IPS-20b (cell line): ENCODE data around the gene CRHR2.

Source experiments
- H3K27ac ChIP-seq: one replicate; pipeline ENCODE4 v1.5.1; 2013; ENCODE audit warnings: low read length
- H3K27me3 ChIP-seq: 2 replicates; pipeline ENCODE4 v1.6.1; 2013; ENCODE audit warnings: mild to moderate bottlenecking, low read length, inconsistent platforms; ENCODE audit not compliant: insufficient read depth
- H3K36me3 ChIP-seq: 2 replicates; pipeline ENCODE4 v1.6.1; 2013; ENCODE audit warnings: low read depth, mild to moderate bottlenecking, inconsistent platforms, low read length, moderate library complexity; ENCODE audit not compliant: insufficient read depth
- H3K4me1 ChIP-seq: 2 replicates; pipeline ENCODE4 v1.6.1; 2013; ENCODE audit warnings: mild to moderate bottlenecking, control low read depth, inconsistent platforms, low read length, moderate library complexity; ENCODE audit not compliant: insufficient read depth
- H3K4me3 ChIP-seq: 2 replicates; pipeline ENCODE4 v1.5.1; 2013; ENCODE audit warnings: mild to moderate bottlenecking, low read length, inconsistent platforms
- H3K9ac ChIP-seq: 2 replicates; pipeline ENCODE4 v1.6.1; 2013; ENCODE audit warnings: low read depth, mild to moderate bottlenecking, inconsistent platforms, low read length, moderate library complexity
- H3K9me3 ChIP-seq: 2 replicates; pipeline ENCODE4 v1.6.1; 2013; ENCODE audit warnings: mild to moderate bottlenecking, low read depth, low read length, inconsistent platforms; ENCODE audit not compliant: insufficient read depth

Gene CRHR2

DNA sequence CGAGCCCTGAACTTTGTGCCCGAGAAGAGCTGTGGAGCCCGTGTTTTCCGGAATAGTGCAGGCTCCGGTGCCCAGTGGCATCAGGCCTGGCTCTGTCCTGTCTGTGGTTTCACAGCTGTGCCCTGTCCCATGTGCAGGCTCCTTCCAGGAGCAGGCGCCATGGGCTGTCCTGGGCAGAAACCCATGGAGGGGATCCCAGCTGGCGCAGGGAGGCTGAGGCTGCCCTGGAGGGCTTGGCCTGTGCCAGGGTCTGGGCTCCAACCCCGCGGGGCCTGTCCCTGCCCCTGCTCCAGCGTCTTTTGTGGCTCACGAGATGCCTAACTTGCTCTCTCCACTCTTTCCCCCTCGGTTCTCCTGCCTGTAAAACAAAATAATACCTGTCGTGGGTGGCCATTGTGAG is 23.3 kb upstream of the CRHR2 start:
- no peak overlapping the region for H3K27ac ChIP-seq
- H3K9me3 ChIP-seq: no peaks in the 10 kb centered on the region
- H3K4me3 ChIP-seq: no peak overlapping the region
- peaks cover 12% of the 10 kb centered on the region; the same call in 1 of the 2 replicates for H3K4me1 ChIP-seq
- H3K9ac ChIP-seq: no peak overlapping the region
- H3K27me3 ChIP-seq: no peaks in the 10 kb centered on the region
- H3K36me3 ChIP-seq: no peaks in the 10 kb centered on the region

DNA sequence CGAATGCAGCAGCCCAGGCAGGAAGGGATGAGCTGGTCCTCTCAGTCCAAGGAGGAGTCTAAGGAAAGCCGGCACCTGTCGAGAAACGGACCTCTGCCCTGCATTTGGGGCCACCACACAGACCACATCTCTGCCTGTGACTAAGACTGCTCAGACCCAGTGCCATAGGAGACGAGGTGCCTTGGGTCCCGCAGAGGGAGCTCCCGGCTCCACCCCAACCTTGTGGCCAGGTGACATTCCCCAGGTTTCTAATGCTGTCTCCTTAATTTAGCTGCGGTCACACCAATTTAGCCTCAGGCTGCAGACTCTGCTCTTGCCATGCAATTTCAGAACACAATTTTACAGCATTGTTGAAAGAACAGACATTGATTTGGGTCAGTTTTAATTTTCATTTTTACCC is 22.8 kb upstream of the CRHR2 start:
- Histone ChIP-seq H3K4me1 (peaks cover 16% of the 10 kb centered on the region), H3K9ac (no peak overlapping the region), H3K27me3 (no peaks in the 10 kb centered on the region), H3K4me3 (no peak overlapping the region), H3K9me3 (no peaks in the 10 kb centered on the region), H3K36me3 (no peaks in the 10 kb centered on the region), H3K27ac (no peak overlapping the region)

DNA sequence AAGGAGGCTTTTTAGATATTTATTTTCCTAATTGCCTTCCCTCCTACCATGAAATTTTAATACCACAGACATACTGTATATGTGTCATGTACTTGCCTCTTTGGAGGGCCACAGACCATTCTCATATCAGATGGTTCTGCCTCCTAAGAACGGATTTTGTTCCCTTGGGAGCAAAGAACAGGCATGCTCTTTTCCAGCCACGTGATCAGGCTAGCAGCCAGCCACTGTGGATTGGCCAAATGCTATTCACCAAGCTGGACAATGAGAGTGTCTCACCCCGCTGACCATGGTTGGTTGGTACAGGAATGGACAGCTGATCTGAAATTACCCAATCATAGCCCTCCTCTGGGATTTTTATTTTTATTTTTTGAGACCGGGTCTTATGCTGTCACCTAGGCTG is 21.5 kb upstream of the CRHR2 start:
- Histone ChIP-seq H3K9ac (no peak overlapping the region), H3K4me3 (no peak overlapping the region), H3K27me3 (no peaks in the 10 kb centered on the region), H3K36me3 (no peaks in the 10 kb centered on the region), H3K4me1 (peaks cover 9% of the 10 kb centered on the region), H3K27ac (no peak overlapping the region), H3K9me3 (no peaks in the 10 kb centered on the region)

DNA sequence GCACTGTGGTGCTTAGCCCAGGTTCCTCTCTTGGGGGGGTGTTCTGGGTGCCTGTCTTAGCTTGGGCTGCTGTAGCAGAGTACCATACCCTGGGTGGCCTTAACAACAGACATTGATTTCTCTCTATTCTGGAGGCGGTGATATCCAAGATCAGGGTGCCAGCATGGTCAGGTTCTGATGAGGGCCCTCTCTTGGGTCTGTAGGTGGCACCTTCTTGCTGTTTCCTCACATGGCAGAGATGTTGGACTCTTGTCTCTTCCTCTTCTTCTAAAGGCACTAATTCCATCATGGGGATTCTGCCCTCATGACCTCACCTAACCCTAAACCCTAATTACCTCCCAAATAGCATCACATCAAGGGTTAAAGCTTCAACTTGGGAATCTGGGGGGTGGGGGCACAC is 19.9 kb upstream of the CRHR2 start:
- H3K9me3 ChIP-seq: no peaks in the 10 kb centered on the region
- no peaks in the 10 kb centered on the region for H3K36me3 ChIP-seq
- no peak overlapping the region for H3K9ac ChIP-seq
- H3K27ac ChIP-seq: no peak overlapping the region
- no peaks in the 10 kb centered on the region for H3K27me3 ChIP-seq
- H3K4me1 ChIP-seq: peaks cover 9% of the 10 kb centered on the region
- no peak overlapping the region for H3K4me3 ChIP-seq

DNA sequence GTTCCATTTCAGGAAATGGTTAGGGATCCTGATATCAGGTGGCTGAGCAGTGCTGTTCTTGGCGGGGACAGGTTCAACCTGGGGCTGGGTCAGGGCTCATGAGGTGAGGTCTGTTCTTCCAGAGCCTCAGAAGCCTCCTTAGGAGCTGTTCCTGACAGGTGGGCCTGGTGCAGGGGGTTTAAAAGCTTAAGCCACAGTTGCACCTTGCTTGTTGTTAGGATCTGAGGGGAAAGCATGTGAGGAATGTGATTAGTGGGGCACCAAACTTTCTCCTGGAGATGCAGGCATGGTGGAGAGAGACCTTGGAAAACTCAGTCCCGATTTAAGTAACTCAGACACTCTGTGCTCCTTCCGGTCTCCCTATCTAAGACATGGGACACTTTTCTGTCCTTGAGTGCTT is 18.7 kb upstream of the CRHR2 start:
- Histone ChIP-seq H3K27ac (no peak overlapping the region), H3K4me3 (no peak overlapping the region), H3K9ac (no peak overlapping the region), H3K4me1 (peaks cover 9% of the 10 kb centered on the region), H3K36me3 (no peaks in the 10 kb centered on the region), H3K9me3 (no peaks in the 10 kb centered on the region), H3K27me3 (no peaks in the 10 kb centered on the region)

DNA sequence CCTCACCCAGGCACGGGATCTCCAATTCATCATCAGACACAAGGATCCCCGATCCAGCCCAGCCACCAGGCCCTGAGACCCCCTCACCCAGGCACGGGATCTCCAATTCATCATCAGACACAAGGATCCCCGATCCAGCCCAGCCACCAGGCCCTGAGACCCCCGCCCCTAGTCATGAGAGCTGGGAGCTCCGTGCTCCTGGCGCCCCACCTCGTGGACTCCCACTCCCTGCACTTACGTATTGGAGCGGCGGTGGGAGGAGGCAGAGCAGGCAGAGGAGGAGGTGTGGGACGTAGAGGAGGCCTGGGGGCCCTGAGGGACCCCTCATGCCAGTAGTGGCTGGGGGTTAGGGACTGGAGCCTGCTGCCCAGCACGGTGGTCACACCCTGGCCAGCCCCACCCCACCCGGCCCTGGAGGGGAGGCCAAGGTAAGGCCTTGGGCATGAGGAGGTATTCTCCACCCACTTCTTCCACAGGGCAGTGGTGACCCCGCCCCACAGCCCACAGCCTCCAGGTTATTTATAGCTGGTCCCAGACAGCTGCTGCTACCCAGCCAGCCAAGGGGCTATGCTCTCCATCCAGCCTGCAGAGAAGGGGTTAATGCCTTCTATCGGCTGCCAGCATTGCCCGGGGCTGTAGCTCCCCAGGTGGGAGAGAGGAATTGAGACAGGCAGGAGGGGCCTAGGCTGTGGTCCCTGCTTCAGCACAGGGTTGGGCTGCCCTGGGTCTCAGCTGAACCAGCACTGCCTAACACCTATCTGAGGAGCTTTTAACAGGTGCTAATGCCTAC is 17.6 kb upstream of the CRHR2 start:
- no peak overlapping the region for H3K27ac ChIP-seq

DNA sequence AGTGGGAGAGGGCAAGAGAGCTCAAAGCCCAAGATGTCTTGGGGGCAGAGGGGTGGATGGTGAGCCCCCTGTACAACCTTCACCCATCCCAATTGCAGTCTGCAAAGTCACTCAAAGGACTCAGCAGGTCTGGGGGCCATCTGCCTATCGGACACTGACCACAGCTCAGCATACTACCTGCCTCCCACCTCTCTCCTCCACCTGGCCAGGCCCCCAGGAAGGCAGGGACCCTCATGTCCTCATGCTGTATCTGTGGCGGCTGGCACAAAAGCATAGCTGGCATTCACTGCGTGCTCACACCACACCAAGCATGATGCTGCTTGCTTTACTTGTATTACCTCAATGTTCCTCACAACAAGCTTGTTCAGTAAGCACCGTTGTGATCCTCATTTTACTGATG is 16.2 kb upstream of the CRHR2 start:
- Histone ChIP-seq H3K4me1 (peaks cover 9% of the 10 kb centered on the region), H3K27me3 (no peaks in the 10 kb centered on the region), H3K4me3 (no peak overlapping the region), H3K9me3 (no peaks in the 10 kb centered on the region), H3K9ac (no peak overlapping the region), H3K27ac (no peak overlapping the region), H3K36me3 (no peaks in the 10 kb centered on the region)

More for the DNA sequence above, 17.6 kb upstream of the CRHR2 start:
- Histone ChIP-seq H3K9ac (no peak overlapping the region), H3K36me3 (no peaks in the 10 kb centered on the region), H3K4me3 (no peak overlapping the region), H3K4me1 (peaks cover 9% of the 10 kb centered on the region), H3K9me3 (no peaks in the 10 kb centered on the region), H3K27me3 (no peaks in the 10 kb centered on the region)

DNA sequence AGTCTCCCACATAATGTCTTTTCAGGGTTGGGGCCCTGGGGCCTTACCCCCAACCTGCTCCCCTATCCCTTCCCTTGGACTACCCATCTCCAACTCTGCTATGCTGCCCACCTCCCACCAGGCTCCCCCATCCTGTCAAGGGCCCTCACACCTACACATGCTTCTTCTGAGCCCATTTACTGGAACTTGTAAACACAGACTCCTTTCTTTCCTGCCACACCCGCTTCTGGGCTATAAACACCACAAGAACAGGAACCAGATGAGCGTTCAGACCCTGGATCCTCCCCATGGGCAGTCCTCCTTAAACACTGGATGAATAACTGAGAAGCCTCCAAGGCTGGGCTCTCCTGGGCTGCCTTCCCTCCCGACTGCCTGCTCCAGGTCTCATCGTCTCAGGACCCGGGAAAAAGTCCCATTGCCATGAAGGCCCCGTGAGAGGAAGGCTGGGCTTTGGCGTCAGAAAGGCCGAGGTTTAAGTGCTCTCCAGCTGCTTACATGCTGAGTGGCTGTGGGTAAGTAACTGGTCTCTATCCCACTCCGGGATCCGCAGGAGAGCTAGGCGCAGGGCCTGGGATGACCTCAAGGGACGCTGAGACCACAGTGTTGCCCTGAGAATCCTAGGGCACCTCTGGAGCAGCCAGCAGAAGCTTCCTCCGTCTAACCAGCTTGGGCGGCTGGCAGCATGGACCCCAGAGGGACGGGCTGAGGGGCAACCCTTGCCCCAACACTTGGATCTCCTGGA is 15.6 kb upstream of the CRHR2 start:
- no peak overlapping the region for H3K4me3 ChIP-seq
- no peaks in the 10 kb centered on the region for H3K36me3 ChIP-seq
- no peak overlapping the region for H3K27ac ChIP-seq
- no peak overlapping the region for H3K9ac ChIP-seq
- H3K4me1 ChIP-seq: peaks cover 9% of the 10 kb centered on the region
- no peaks in the 10 kb centered on the region for H3K9me3 ChIP-seq
- H3K27me3 ChIP-seq: no peaks in the 10 kb centered on the region

DNA sequence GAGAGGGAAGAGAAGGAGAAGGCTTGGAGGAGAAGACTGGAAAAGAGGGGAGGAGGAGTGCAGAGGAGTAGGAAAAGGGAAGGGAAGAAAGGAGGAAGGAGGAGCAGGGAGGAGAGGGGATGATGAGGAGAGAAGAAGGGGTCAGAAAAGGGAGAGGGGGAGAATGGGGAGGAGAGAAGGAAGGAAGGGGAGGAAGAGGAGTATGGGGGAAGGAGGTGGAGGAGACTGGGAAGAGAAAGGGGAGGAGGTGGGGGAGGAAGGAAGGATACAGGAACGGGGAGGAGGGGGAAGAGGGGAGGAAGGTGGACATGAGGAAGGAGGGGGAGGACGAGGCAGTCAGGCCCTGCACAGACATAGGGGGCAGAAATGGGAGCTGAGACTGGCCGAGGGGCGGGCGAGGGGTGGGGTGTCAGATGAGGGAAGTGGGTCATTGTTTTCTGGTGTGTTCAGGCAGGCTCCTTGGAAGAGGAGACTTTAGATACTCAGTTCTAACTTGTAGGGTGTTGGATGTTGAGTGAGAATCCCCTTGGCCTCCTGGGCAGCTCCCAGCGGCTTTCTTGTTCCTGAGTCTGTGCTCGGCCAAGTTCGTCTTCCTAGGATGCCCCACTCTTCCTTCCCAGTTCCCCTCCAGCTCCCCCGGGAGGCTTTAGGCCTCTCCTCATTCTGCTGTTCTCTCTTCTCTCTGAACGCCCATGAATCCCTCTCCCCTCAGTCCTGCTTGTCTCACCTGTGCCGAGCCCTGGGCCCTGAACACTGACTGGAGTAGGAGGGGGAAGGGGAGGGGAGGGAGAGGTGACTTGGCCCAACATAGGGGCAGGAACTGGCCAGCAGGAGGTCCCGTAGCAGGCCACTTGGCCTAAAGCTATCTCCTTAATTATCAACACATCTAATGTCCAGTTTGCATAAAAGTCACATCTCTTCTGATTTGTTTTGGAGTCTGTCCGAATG is 12.8 kb upstream of the CRHR2 start:
- Histone ChIP-seq H3K27ac (no peak overlapping the region), H3K36me3 (no peaks in the 10 kb centered on the region), H3K4me3 (no peak overlapping the region), H3K27me3 (no peaks in the 10 kb centered on the region; the same call in 1 of the 2 replicates), H3K9me3 (no peaks in the 10 kb centered on the region), H3K4me1 (no peaks in the 10 kb centered on the region), H3K9ac (no peak overlapping the region)

DNA sequence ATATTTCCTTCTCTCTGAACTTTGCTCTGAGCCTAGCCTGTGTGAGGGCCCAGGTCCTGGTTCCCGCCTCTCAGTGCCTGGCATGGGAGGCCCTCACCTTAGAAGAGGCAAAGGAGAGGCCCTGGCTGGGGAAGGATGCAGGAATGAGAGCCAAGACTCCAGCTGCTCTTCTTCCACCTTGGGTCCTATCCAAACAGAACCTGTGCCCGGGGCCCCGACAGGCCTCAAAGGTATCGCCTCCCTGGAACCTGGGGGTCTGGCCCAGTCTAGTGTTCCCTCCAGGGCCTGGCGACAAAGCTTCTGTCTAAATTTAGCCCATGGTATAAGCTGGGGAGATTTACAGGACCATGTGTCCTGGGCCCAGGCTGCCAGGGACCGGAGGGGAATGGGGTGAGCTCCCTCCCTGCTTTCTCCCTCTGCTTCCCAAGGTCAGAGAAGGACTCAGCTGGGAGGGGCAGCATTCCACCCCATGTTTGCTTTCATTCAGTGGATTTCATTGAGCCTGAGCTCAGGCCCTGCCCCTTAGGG is 12.0 kb upstream of the CRHR2 start:
- no peak overlapping the region for H3K4me3 ChIP-seq
- no peaks in the 10 kb centered on the region for H3K36me3 ChIP-seq
- H3K27ac ChIP-seq: no peak overlapping the region
- H3K9me3 ChIP-seq: no peaks in the 10 kb centered on the region
- no peak overlapping the region for H3K9ac ChIP-seq
- no peaks in the 10 kb centered on the region for H3K4me1 ChIP-seq
- no peaks in the 10 kb centered on the region; the same call in 1 of the 2 replicates for H3K27me3 ChIP-seq

DNA sequence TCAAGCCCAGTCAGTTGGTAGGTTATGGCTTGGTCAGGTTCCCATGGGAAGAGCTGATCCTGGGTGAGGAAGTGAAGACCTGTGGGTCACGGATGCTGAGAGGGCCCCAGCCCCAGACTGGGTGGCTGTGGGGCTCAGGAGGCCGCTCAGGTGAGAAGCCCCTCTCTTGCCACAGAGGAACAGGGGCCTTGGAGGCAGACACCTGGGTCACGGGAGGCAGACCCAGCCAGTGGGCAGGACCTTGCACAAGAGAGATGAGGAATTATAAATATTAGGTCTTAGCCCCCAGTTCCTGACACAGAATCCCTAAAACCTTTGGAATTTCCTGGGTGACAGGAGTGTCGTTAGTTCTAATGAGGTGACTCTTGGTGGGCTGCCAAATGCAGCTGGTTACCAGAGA is 10.6 kb upstream of the CRHR2 start:
- H3K9me3 ChIP-seq: no peaks in the 10 kb centered on the region
- H3K27ac ChIP-seq: no peak overlapping the region
- no peak overlapping the region for H3K4me3 ChIP-seq
- no peak overlapping the region for H3K9ac ChIP-seq
- no peaks in the 10 kb centered on the region for H3K36me3 ChIP-seq
- H3K4me1 ChIP-seq: no peaks in the 10 kb centered on the region
- no peaks in the 10 kb centered on the region; the same call in 1 of the 2 replicates for H3K27me3 ChIP-seq
